ENCODE measurements around the gene ZDHHC14.

DNA sequence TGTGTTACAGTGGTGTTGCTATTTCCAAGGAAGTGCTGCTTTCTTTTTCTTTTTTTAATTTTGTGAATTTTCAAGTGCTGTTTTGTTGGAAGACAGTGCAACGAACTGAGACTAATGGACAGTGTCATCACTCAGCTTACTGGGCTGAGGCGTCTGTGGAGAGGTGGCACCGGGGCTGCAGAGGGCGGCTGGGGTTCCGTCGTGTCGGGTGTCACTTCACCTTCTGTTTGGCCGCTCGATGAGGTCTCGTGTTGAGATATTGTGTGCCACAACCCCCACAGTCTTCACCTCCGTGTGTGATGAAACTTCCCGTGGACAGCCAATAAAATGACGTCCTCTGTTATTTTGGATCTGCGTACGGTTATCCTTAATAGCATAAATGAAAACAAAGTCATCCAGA is 292.6 kb downstream of the ZDHHC14 start:
- TF ChIP-seq, protein P1, sequence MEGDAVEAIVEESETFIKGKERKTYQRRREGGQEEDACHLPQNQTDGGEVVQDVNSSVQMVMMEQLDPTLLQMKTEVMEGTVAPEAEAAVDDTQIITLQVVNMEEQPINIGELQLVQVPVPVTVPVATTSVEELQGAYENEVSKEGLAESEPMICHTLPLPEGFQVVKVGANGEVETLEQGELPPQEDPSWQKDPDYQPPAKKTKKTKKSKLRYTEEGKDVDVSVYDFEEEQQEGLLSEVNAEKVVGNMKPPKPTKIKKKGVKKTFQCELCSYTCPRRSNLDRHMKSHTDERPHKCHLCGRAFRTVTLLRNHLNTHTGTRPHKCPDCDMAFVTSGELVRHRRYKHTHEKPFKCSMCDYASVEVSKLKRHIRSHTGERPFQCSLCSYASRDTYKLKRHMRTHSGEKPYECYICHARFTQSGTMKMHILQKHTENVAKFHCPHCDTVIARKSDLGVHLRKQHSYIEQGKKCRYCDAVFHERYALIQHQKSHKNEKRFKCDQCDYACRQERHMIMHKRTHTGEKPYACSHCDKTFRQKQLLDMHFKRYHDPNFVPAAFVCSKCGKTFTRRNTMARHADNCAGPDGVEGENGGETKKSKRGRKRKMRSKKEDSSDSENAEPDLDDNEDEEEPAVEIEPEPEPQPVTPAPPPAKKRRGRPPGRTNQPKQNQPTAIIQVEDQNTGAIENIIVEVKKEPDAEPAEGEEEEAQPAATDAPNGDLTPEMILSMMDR (IDR thresholded peaks at IDR 0.05) = no peak
- TF ChIP-seq POLR2A (IDR thresholded peaks at IDR 0.05) = no peak
- TF ChIP-seq POLR2AphosphoS5 (IDR thresholded peaks at IDR 0.05) = no peak
